Body of pancreas (tissue), 4 donors: ENCODE measurements around the gene NUMA1. TPM values are rescaled to one million over a fixed set of nuclear protein-coding genes. Genes with fewer than 3 reads are reported as not detected.

Experiments
- microRNA-seq, 2 donors: library from miRNA; unstranded; fragments of <30 nt; microRNA quantifications; one replicate each; pipeline ENCODE4, GENCODE V29; 2016; ENCODE audit warnings: borderline number of aligned reads in 2 of 2, borderline replicate concordance in 2 of 2
- small RNA-seq: library from RNA; depleted of rRNA; stranded (forward); fragments of <200 nt; gene quantifications from one replicate; pipeline ENCODE3, GENCODE V24; 2016
- total RNA-seq, 2 donors: library from RNA; depleted of rRNA; stranded (reverse); fragments of >200 nt; gene quantifications; one replicate each; pipeline ENCODE4 v1.1.0, GENCODE V29; 2016

NUMA1 gene
- total RNA-seq, 2 donors from 2014 or later, result 173 to 191 TPM

Small RNA genes within 50 kb of the gene (microRNA-seq; reads per million reads assigned to microRNA genes)
- gene MIR3165, result 0 reads per million in 2 donors

Small RNA genes within 50 kb of the gene (small RNA-seq; reads per million reads assigned to genes)
- not detected for gene MIR3165
- gene RNU6-72P, result not detected

Other genes starting within 250 kb of the NUMA1 start
- not detected for gene DEFB108B, start 247.3 kb downstream of the NUMA1 start, total RNA-seq
- not detected for gene DEFB131B, start 202.1 kb downstream of the NUMA1 start, total RNA-seq
- 10 to 100 TPM in 1 of 2 donors, 1 to 10 TPM in 1; 7.3 to 14.5 TPM for gene XNDC1N, start 151.9 kb downstream of the NUMA1 start, total RNA-seq
- gene RNF121, start 151.5 kb downstream of the NUMA1 start, total RNA-seq, result 10 to 100 TPM; 17.9 to 24.4 TPM
- 1 to 10 TPM; 3.1 to 9.6 TPM for gene IL18BP, start 81.6 kb downstream of the NUMA1 start, total RNA-seq
- 1 to 10 TPM; 2.3 to 9.9 TPM for gene LRRC51, start 308 bp upstream of the NUMA1 start, total RNA-seq
- gene LAMTOR1, start 22.8 kb upstream of the NUMA1 start, total RNA-seq, result 10 to 100 TPM; 65.6 to 66.9 TPM
- not detected for gene TOMT, start 25.4 kb upstream of the NUMA1 start, total RNA-seq
- 10 to 100 TPM; 14.2 to 22.1 TPM for gene ANAPC15, start 32.2 kb upstream of the NUMA1 start, total RNA-seq
- gene FOLR3, start 55.2 kb upstream of the NUMA1 start, total RNA-seq, result not detected
- 1 to 10 TPM in 1 of 2 donors, under 1 TPM in 1; 0.52 to 3.0 TPM for gene FOLR1, start 111.6 kb upstream of the NUMA1 start, total RNA-seq
- gene FOLR2, start 136.3 kb upstream of the NUMA1 start, total RNA-seq, result 10 to 100 TPM; 11.4 to 49.1 TPM
- gene INPPL1, start 144.2 kb upstream of the NUMA1 start, total RNA-seq, result 10 to 100 TPM; 47.2 to 53.7 TPM
- not detected for gene PHOX2A, start 163.6 kb upstream of the NUMA1 start, total RNA-seq